GM18867 (cell line): Measurements from ENCODE around the gene PRR15L.
"Not testable (repeated sequence)": the region's sequence is repeated elsewhere in the genome, so short reads cannot be mapped to it uniquely, and the experiment has no call there.

Experiments
- ATAC-seq: cut with Tn5 transposase; IDR thresholded peaks from one replicate; pipeline ENCODE4 v1.9.1; 2021; ENCODE audit warnings: mild to moderate bottlenecking, moderate library complexity; ENCODE audit not compliant: unreplicated experiment

Gene PRR15L

GRCh38 chr17:47941246-47942095 lies 16.2 kb downstream of the PRR15L start, which contains the start of gene PNPO:
TSS of gene PNPO (plus strand) at chr17:47941571. CDS start at chr17:47941676, 105 bp downstream.
- peak; percentile 88 for ATAC-seq

DNA sequence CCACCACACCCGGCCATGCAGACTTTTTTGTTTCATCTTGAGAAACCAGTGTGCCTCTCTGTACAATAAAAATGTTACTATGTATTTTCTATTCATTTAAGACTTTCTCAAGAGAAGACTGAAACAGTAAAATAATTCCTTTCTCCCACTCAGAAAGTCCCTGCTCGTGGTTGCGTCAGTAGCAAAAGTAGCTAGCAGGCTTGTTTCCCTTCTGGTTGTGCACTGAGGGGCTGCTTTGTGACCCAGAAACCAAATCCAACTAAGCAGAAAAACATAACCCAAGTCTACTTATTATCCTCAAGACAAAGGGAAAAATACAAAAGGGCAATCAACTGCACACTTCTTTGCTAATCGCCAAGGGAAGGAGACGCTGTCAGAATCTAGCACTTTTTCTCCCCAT lies 19.7 kb downstream of the PRR15L start:
- no peak for ATAC-seq

DNA sequence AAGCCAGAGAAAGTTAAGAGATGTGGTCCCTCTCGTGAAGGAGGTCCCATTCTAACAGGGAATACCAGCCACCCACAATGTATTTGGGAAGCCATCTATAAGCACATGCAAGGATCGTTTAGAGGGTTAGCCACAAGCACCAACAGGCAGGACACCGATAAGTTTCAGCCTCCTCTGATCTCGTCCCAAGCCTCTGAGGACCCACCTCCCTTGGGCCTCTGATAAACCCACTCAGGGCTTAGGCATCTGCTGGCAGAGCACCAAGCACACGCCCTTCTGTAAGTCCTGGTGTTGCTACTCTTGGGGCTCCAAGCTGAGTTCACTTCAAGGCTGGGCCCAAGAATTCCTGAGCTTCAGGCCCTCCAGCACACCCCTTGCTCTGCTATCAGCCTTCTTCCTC lies 21.7 kb downstream of the PRR15L start:
- no peak for ATAC-seq

GRCh38 chr17:47935468-47935867 lies 22.2 kb downstream of the PRR15L start:
- not testable (repeated sequence) for ATAC-seq

DNA sequence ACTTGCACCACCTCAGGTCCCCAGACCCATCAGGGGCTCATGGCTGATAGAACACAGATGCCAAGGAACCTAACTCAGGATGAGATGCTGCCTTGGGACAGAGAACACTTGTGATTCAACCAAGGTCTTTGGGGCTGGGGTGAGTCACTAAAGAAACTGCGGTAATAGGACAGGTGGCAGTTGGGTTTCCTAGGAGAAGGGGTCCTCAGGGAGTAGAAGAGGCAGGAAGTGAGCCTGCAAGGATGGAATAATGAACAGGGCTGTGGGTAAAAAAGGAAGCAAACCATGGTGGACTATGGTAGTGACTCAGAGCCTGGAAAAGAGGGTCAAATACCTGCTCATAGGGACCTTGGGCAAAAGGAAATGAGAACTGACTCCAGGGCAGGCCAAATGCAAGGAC lies 22.8 kb downstream of the PRR15L start:
- no peak for ATAC-seq

- ATAC-seq = no peak
Measured at GRCh38 chr17:47931848-47932247, 25.8 kb downstream of the PRR15L start.

- no peak for ATAC-seq
Measured at GRCh38 chr17:47929218-47930000, 28.3 kb downstream of the PRR15L start.

DNA sequence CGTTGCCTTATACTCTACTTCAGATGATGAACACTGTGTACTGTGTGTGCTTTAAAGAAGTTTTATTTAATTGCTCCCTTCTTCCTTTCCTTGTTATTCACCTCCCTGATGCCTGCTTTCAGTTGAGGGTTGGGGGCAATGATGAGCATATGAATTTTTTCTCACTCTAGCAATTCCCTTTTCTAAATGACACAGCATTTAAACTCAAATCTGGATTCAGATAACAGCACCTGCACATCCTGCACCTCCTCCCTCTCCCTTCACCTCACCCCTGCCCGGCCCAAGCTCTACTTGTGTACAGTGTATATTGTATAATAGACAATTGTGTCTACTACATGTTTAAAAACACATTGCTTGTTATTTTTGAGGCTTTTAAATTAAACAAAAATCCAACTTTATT lies 29.3 kb downstream of the PRR15L start:
- ATAC-seq = no peak

DNA sequence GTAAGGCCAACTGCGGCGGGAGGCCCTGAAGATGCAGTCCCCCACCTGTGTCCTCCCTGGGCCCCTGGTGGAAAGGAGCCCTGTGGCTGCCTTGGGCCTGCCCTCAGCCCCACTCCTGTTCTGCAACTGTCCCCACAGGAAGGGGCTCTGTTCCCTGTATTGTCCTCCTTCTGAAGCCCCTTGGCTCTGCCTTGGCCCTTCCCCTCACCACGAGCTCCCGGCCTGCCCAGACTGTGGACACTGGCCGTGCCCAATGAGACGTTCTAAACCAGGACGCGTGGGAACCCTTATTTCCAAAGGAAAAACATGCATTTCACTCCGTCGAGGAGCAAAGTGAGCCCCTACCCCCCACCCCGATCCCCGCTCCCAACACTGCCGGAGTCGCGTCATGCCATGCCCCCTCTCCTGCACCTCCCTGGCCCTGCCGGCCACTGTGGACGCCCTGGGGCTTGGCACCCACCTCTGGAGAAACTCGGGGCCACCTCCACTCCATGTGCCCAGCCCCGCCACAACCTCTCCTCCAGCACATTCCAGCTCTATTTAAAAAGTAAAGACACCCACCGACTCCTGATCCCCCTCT lies 29.8 kb downstream of the PRR15L start:
- no peak for ATAC-seq

GRCh38 chr17:47925678-47925988 lies 32.0 kb downstream of the PRR15L start:
- no peak for ATAC-seq

- ATAC-seq = no peak
Measured at GRCh38 chr17:47924785-47925677, 32.7 kb downstream of the PRR15L start.

DNA sequence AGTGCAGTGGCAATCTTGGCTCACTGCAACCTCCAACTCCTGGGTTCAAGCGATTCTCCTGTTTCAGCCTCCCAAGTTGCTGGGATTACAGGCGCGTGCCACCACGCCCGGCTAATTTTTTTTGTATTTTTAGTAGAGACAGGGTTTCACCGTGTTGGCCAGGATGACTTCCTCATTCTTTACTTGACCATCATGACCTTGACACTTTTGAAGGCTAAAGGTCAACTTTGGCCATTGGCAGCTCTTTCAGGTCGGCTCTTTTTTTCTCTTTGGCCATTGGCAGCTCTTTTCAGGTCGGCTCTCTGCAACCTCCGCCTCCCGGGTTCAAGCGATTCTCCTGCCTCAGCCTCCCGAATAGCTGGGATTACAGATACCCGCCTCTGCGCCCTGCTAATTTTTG lies 37.8 kb downstream of the PRR15L start:
- not testable (repeated sequence) for ATAC-seq

GRCh38 chr17:47918991-47919390 lies 38.7 kb downstream of the PRR15L start:
- no peak for ATAC-seq

- ATAC-seq = no peak
Measured at GRCh38 chr17:47918006-47918405, 39.7 kb downstream of the PRR15L start.

GRCh38 chr17:47917581-47917980 lies 40.1 kb downstream of the PRR15L start:
- ATAC-seq = no peak

- ATAC-seq = no peak
Measured at GRCh38 chr17:47916489-47917208, 41.0 kb downstream of the PRR15L start.

- no peak for ATAC-seq
Measured at GRCh38 chr17:47915776-47916398, 41.8 kb downstream of the PRR15L start.

- ATAC-seq = no peak
Measured at GRCh38 chr17:47914306-47914948, 43.3 kb downstream of the PRR15L start.

- ATAC-seq = no peak
Measured at GRCh38 chr17:47913050-47913449, 44.6 kb downstream of the PRR15L start.
